SK-N-SH treated with all-trans-retinoic acid at 6 μM for 48 hours (cell line): ENCODE results near the gene NCSTN.

ENCODE experiments used
- ATAC-seq: fragments of 200-7000 bp; cut with Tn5 transposase; 3 replicates; pipeline ENCODE4 v1.9.1; 2020; ENCODE audit warnings: mild to moderate bottlenecking, moderate library complexity
- BACH2 ChIP-seq: fragments of 250-450 bp; sonication (Bioruptor Pico); IDR thresholded peaks from 2 replicates; pipeline ENCODE4 v1.9.0; 2021; ENCODE audit warnings: mild to moderate bottlenecking, borderline replicate concordance
- CREB5 ChIP-seq: fragments of 250-450 bp; sonication (Bioruptor Pico); IDR thresholded peaks from 2 replicates; pipeline ENCODE4 v1.5.1; 2020; ENCODE audit warnings: low read depth, mild to moderate bottlenecking, moderate library complexity
- CSDC2 ChIP-seq: fragments of 250-450 bp; sonication (Bioruptor Pico); IDR thresholded peaks from 2 replicates; pipeline ENCODE4 v1.5.0; 2020; ENCODE audit warnings: mild to moderate bottlenecking, moderate library complexity
- CSRNP3 ChIP-seq: fragments of 250-450 bp; sonication (Bioruptor Pico); IDR thresholded peaks from 2 replicates; pipeline ENCODE4 v1.5.1; 2021; ENCODE audit warnings: mild to moderate bottlenecking, moderate library complexity
- ESRRG ChIP-seq: fragments of 250-450 bp; sonication (Bioruptor Pico); IDR thresholded peaks from 2 replicates; pipeline ENCODE4 v1.6.1; 2021; ENCODE audit warnings: mild to moderate bottlenecking
- GLIS3 ChIP-seq: fragments of 250-450 bp; sonication (Bioruptor Pico); IDR thresholded peaks from 2 replicates; pipeline ENCODE4 v1.5.0; 2020; ENCODE audit warnings: mild to moderate bottlenecking, moderate library complexity
- ISL1 ChIP-seq: fragments of 250-450 bp; sonication (Bioruptor Pico); IDR thresholded peaks from 2 replicates; pipeline ENCODE4 v2.1.2; 2022; ENCODE audit warnings: mild to moderate bottlenecking, moderate library complexity
- PATZ1 ChIP-seq: fragments of 250-450 bp; sonication (Bioruptor Pico); IDR thresholded peaks from 2 replicates; pipeline ENCODE4 v1.8.0; 2020; ENCODE audit warnings: mild to moderate bottlenecking, moderate library complexity, borderline replicate concordance
- POU6F1 ChIP-seq: fragments of 250-450 bp; sonication (Bioruptor Pico); IDR thresholded peaks from 2 replicates; pipeline ENCODE4 v1.8.0; 2021; ENCODE audit warnings: low read depth, mild to moderate bottlenecking, moderate library complexity, borderline replicate concordance
- PPARA ChIP-seq: fragments of 250-450 bp; sonication (Bioruptor Pico); IDR thresholded peaks from 2 replicates; pipeline ENCODE4 v1.5.0; 2020; ENCODE audit warnings: mild to moderate bottlenecking, borderline replicate concordance
- RARB ChIP-seq: fragments of 250-450 bp; sonication (Bioruptor Pico); IDR thresholded peaks from 2 replicates; pipeline ENCODE4 v1.8.0; 2021; ENCODE audit warnings: mild to moderate bottlenecking, moderate library complexity
- SNAI2 ChIP-seq: fragments of 250-450 bp; sonication (Bioruptor Pico); IDR thresholded peaks from 2 replicates; pipeline ENCODE4 v1.5.0; 2020; ENCODE audit warnings: mild to moderate bottlenecking, moderate library complexity
- TCF4 ChIP-seq: fragments of 250-450 bp; sonication (Bioruptor Pico); IDR thresholded peaks from 2 replicates; pipeline ENCODE4 v1.8.0; 2021; ENCODE audit warnings: mild to moderate bottlenecking, moderate library complexity, borderline replicate concordance
- TOX ChIP-seq: fragments of 250-450 bp; sonication (Bioruptor Pico); IDR thresholded peaks from 2 replicates; pipeline ENCODE4 v1.8.0; 2021; ENCODE audit warnings: mild to moderate bottlenecking, moderate library complexity, borderline replicate concordance
- TSHZ2 ChIP-seq: fragments of 250-450 bp; sonication (Bioruptor Pico); IDR thresholded peaks from 2 replicates; pipeline ENCODE4 v1.5.0; 2020; ENCODE audit warnings: mild to moderate bottlenecking, moderate library complexity
- ZC3H10 ChIP-seq: fragments of 250-450 bp; sonication (Bioruptor Pico); IDR thresholded peaks from 2 replicates; pipeline ENCODE4 v1.5.1; 2021; ENCODE audit warnings: mild to moderate bottlenecking, moderate library complexity
- ZFP3 ChIP-seq: fragments of 250-450 bp; sonication (Bioruptor Pico); IDR thresholded peaks from 2 replicates; pipeline ENCODE4 v1.5.0; 2020; ENCODE audit warnings: mild to moderate bottlenecking, moderate library complexity
- ZFP30 ChIP-seq: fragments of 450-650 bp; formaldehyde crosslinking; IDR thresholded peaks from 2 replicates; pipeline ENCODE4 v1.5.0; 2022; ENCODE audit warnings: mild to moderate bottlenecking, moderate library complexity
- ZNF565 ChIP-seq: fragments of 450-650 bp; formaldehyde crosslinking; conservative IDR thresholded peaks from 2 replicates; pipeline ENCODE4 v1.5.0; 2020; ENCODE audit warnings: low read depth, mild to moderate bottlenecking, moderate library complexity
- ZNF70 ChIP-seq: fragments of 450-650 bp; formaldehyde crosslinking; IDR thresholded peaks from 2 replicates; pipeline ENCODE4 v1.5.0; 2020; ENCODE audit warnings: mild to moderate bottlenecking, moderate library complexity
- ZNF8 ChIP-seq: fragments of 450-650 bp; formaldehyde crosslinking; IDR thresholded peaks from 2 replicates; pipeline ENCODE4 v1.5.0; 2020; ENCODE audit warnings: mild to moderate bottlenecking, moderate library complexity

NCSTN gene

GRCh38 chr1:160346463-160346862 is 3.3 kb downstream of the NCSTN start:
- no peak for ATAC-seq
- no peak for TF ChIP-seq SNAI2 (CRISPR knock-in tag)
- no peak for TF ChIP-seq ISL1 (CRISPR knock-in tag)
- TF ChIP-seq TCF4 (CRISPR knock-in tag) = no peak
- TF ChIP-seq ZFP30 = no peak
- no peak for TF ChIP-seq RARB
- TF ChIP-seq CSDC2 (CRISPR knock-in tag) = no peak
- no peak for TF ChIP-seq TOX
- TF ChIP-seq ESRRG (CRISPR knock-in tag) = no peak

GRCh38 chr1:160346958-160347357 is 3.8 kb downstream of the NCSTN start:
- no peak for ATAC-seq
- TF ChIP-seq BACH2 (CRISPR knock-in tag) (no peak), PATZ1 (CRISPR knock-in tag) (no peak), ZFP3 (CRISPR knock-in tag) (no peak), CSRNP3 (CRISPR knock-in tag) (no peak), RARB (no peak), CREB5 (CRISPR knock-in tag) (no peak), ZNF70 (CRISPR knock-in tag) (no peak), ESRRG (CRISPR knock-in tag) (no peak), SNAI2 (CRISPR knock-in tag) (no peak), TOX (no peak), CSDC2 (CRISPR knock-in tag) (no peak), TSHZ2 (CRISPR knock-in tag) (no peak), ZNF565 (CRISPR knock-in tag) (no peak), GLIS3 (no peak), ZNF8 (CRISPR knock-in tag) (no peak)

- no peak for ATAC-seq
- no peak for TF ChIP-seq ZFP3 (CRISPR knock-in tag)
- no peak for TF ChIP-seq SNAI2 (CRISPR knock-in tag)
- TF ChIP-seq RARB = no peak
- no peak for TF ChIP-seq ZFP30
- no peak for TF ChIP-seq GLIS3
- TF ChIP-seq CSRNP3 (CRISPR knock-in tag) = no peak
- no peak for TF ChIP-seq POU6F1 (CRISPR knock-in tag)
- TF ChIP-seq TOX = no peak
- no peak for TF ChIP-seq TSHZ2 (CRISPR knock-in tag)
- no peak for TF ChIP-seq PATZ1 (CRISPR knock-in tag)
- no peak for TF ChIP-seq ZNF8 (CRISPR knock-in tag)
- no peak for TF ChIP-seq ZNF70 (CRISPR knock-in tag)
- TF ChIP-seq PPARA = no peak
- TF ChIP-seq ZC3H10 (CRISPR knock-in tag) = no peak
- TF ChIP-seq BACH2 (CRISPR knock-in tag) = no peak
Measured at GRCh38 chr1:160351629-160352028, 8.4 kb downstream of the NCSTN start.
